NOMO-1 treated with dmso at 0.1 percent for 144 hours (cell line): ENCODE measurements around the gene YTHDF2.
"Not testable (repeated sequence)": the region's sequence is repeated elsewhere in the genome, so short reads cannot be mapped to it uniquely, and the experiment has no call there.

Experiments used
- DNase-seq: peaks from one replicate; lab custom pipeline; 2025; ENCODE audit not compliant: unreplicated experiment; lab: John Stamatoyannopoulos, UW

Gene YTHDF2

GRCh38 chr1:28758420-28758819 is 21.7 kb downstream of the YTHDF2 start:
- DNase-seq = no peak

GRCh38 chr1:28759257-28759656 is 22.5 kb downstream of the YTHDF2 start:
- no peak for DNase-seq

- DNase-seq = no peak
These were observed 24.4 kb downstream of the YTHDF2 start for GRCh38 chr1:28761189-28761588.

- no peak for DNase-seq
These were observed 29.9 kb downstream of the YTHDF2 start for GRCh38 chr1:28766532-28767183.

GRCh38 chr1:28770601-28771165 is 33.9 kb downstream of the YTHDF2 start:
- DNase-seq = no peak

GRCh38 chr1:28771921-28772320 is 35.2 kb downstream of the YTHDF2 start:
- not testable (repeated sequence) for DNase-seq

- DNase-seq = no peak
These were observed 36.4 kb downstream of the YTHDF2 start for GRCh38 chr1:28773105-28773504.

GRCh38 chr1:28775121-28775942 is 38.6 kb downstream of the YTHDF2 start:
- peak; percentile 45 for DNase-seq

- DNase-seq = no peak
These were observed 39.6 kb downstream of the YTHDF2 start for GRCh38 chr1:28776341-28776740.

GRCh38 chr1:28778021-28778420 is 41.3 kb downstream of the YTHDF2 start:
- DNase-seq = no peak

- DNase-seq = peak; percentile 19
These were observed 43.1 kb downstream of the YTHDF2 start for GRCh38 chr1:28779751-28780408.

GRCh38 chr1:28781305-28781704 is 44.6 kb downstream of the YTHDF2 start:
- no peak for DNase-seq

- no peak for DNase-seq
These were observed 45.3 kb downstream of the YTHDF2 start for GRCh38 chr1:28782011-28782410.

- no peak for DNase-seq
These were observed 46.6 kb downstream of the YTHDF2 start for GRCh38 chr1:28783363-28783762.

GRCh38 chr1:28789412-28789811 is 52.7 kb downstream of the YTHDF2 start:
- DNase-seq = no peak

- DNase-seq = no peak
These were observed 53.1 kb downstream of the YTHDF2 start for GRCh38 chr1:28789816-28790215.

GRCh38 chr1:28790377-28791035 is 53.8 kb downstream of the YTHDF2 start:
- no peak for DNase-seq

- DNase-seq = not testable (repeated sequence)
These were observed 55.2 kb downstream of the YTHDF2 start for GRCh38 chr1:28791929-28792328.

- DNase-seq = no peak
These were observed 55.9 kb downstream of the YTHDF2 start for GRCh38 chr1:28792644-28793121.

- DNase-seq = not testable (repeated sequence)
These were observed 57.8 kb downstream of the YTHDF2 start for GRCh38 chr1:28794582-28794981.
